IPS-20b (cell line): Measurements from ENCODE around the gene TFDP2.
"Not testable (repeated sequence)": the region's sequence is repeated elsewhere in the genome, so short reads cannot be mapped to it uniquely, and the experiment has no call there.

ENCODE experiments used
- H3K27ac ChIP-seq: one replicate; pipeline ENCODE4 v1.5.1; 2013; ENCODE audit warnings: low read length
- H3K27me3 ChIP-seq: 2 replicates; pipeline ENCODE4 v1.6.1; 2013; ENCODE audit warnings: mild to moderate bottlenecking, low read length, inconsistent platforms; ENCODE audit not compliant: insufficient read depth
- H3K36me3 ChIP-seq: 2 replicates; pipeline ENCODE4 v1.6.1; 2013; ENCODE audit warnings: low read depth, mild to moderate bottlenecking, inconsistent platforms, low read length, moderate library complexity; ENCODE audit not compliant: insufficient read depth
- H3K4me1 ChIP-seq: 2 replicates; pipeline ENCODE4 v1.6.1; 2013; ENCODE audit warnings: mild to moderate bottlenecking, control low read depth, inconsistent platforms, low read length, moderate library complexity; ENCODE audit not compliant: insufficient read depth
- H3K4me3 ChIP-seq: 2 replicates; pipeline ENCODE4 v1.5.1; 2013; ENCODE audit warnings: mild to moderate bottlenecking, low read length, inconsistent platforms
- H3K9ac ChIP-seq: 2 replicates; pipeline ENCODE4 v1.6.1; 2013; ENCODE audit warnings: low read depth, mild to moderate bottlenecking, inconsistent platforms, low read length, moderate library complexity
- H3K9me3 ChIP-seq: 2 replicates; pipeline ENCODE4 v1.6.1; 2013; ENCODE audit warnings: mild to moderate bottlenecking, low read depth, low read length, inconsistent platforms; ENCODE audit not compliant: insufficient read depth

TFDP2 gene

GRCh38 chr3:142088925-142089324, 60.4 kb downstream of the TFDP2 start:
- H3K27ac ChIP-seq, H3K36me3 ChIP-seq, H3K9ac ChIP-seq, H3K27me3 ChIP-seq, H3K4me1 ChIP-seq, H3K4me3 ChIP-seq, H3K9me3 ChIP-seq: not testable (repeated sequence)

- no peaks in the 10 kb centered on the region for H3K36me3 ChIP-seq
- no peaks in the 10 kb centered on the region for H3K9me3 ChIP-seq
- no peak overlapping the region for H3K27ac ChIP-seq
- no peaks in the 10 kb centered on the region for H3K27me3 ChIP-seq
- H3K4me1 ChIP-seq, result no peaks in the 10 kb centered on the region
- no peak overlapping the region for H3K9ac ChIP-seq
- H3K4me3 ChIP-seq, result no peak overlapping the region
These were observed 60.8 kb downstream of the TFDP2 start for GRCh38 chr3:142088522-142088921.

GRCh38 chr3:142087676-142088075, 61.7 kb downstream of the TFDP2 start:
- no peaks in the 10 kb centered on the region for H3K27me3 ChIP-seq
- no peaks in the 10 kb centered on the region for H3K9me3 ChIP-seq
- no peaks in the 10 kb centered on the region for H3K36me3 ChIP-seq
- no peaks in the 10 kb centered on the region for H3K4me1 ChIP-seq
- H3K4me3 ChIP-seq, result no peak overlapping the region
- no peak overlapping the region for H3K9ac ChIP-seq
- H3K27ac ChIP-seq, result no peak overlapping the region

GRCh38 chr3:142086581-142087090, 62.7 kb downstream of the TFDP2 start:
- no peaks in the 10 kb centered on the region for H3K36me3 ChIP-seq
- H3K27ac ChIP-seq, result no peak overlapping the region
- no peaks in the 10 kb centered on the region for H3K9me3 ChIP-seq
- H3K9ac ChIP-seq, result no peak overlapping the region
- no peak overlapping the region for H3K4me3 ChIP-seq
- no peaks in the 10 kb centered on the region for H3K27me3 ChIP-seq
- no peaks in the 10 kb centered on the region for H3K4me1 ChIP-seq

- Histone ChIP-seq H3K9me3 (no peaks in the 10 kb centered on the region), H3K36me3 (no peaks in the 10 kb centered on the region), H3K27me3 (no peaks in the 10 kb centered on the region), H3K27ac (no peak overlapping the region), H3K4me1 (no peaks in the 10 kb centered on the region), H3K9ac (no peak overlapping the region), H3K4me3 (no peak overlapping the region)
These were observed 68.2 kb downstream of the TFDP2 start for GRCh38 chr3:142081178-142081577.

GRCh38 chr3:142077859-142078500, 71.4 kb downstream of the TFDP2 start:
- Histone ChIP-seq H3K27me3 (no peaks in the 10 kb centered on the region), H3K27ac (no peak overlapping the region), H3K36me3 (no peaks in the 10 kb centered on the region), H3K4me3 (no peak overlapping the region), H3K4me1 (peaks cover 4% of the 10 kb centered on the region; the same call in 1 of the 2 replicates), H3K9me3 (no peaks in the 10 kb centered on the region), H3K9ac (no peak overlapping the region)

GRCh38 chr3:142077155-142077858, 72.0 kb downstream of the TFDP2 start:
- Histone ChIP-seq H3K4me3 (no peak overlapping the region), H3K36me3 (no peaks in the 10 kb centered on the region), H3K4me1 (peaks cover 4% of the 10 kb centered on the region; the same call in 1 of the 2 replicates), H3K27me3 (no peaks in the 10 kb centered on the region), H3K27ac (no peak overlapping the region), H3K9ac (no peak overlapping the region), H3K9me3 (no peaks in the 10 kb centered on the region)

GRCh38 chr3:142075656-142076055, 73.7 kb downstream of the TFDP2 start:
- not testable (repeated sequence) for H3K4me1 ChIP-seq, H3K36me3 ChIP-seq, H3K27ac ChIP-seq, H3K9ac ChIP-seq, H3K27me3 ChIP-seq, H3K9me3 ChIP-seq, H3K4me3 ChIP-seq

- Histone ChIP-seq H3K27ac (no peak overlapping the region), H3K4me3 (no peak overlapping the region), H3K36me3 (no peaks in the 10 kb centered on the region)
These were observed 76.5 kb downstream of the TFDP2 start for GRCh38 chr3:142072816-142073215.

GRCh38 chr3:142065932-142066331, 83.4 kb downstream of the TFDP2 start:
- peaks cover 37% of the 10 kb centered on the region; the same call in 1 of the 2 replicates for H3K4me1 ChIP-seq
- H3K9me3 ChIP-seq, result no peaks in the 10 kb centered on the region
- H3K9ac ChIP-seq, result peak overlapping the region; percentile 1; the same call in 1 of the 2 replicates
- peak overlapping the region; percentile 16 for H3K27ac ChIP-seq
- H3K4me3 ChIP-seq, result peak overlapping the region; percentile 31
- H3K36me3 ChIP-seq, result no peaks in the 10 kb centered on the region
- no peaks in the 10 kb centered on the region for H3K27me3 ChIP-seq

More at GRCh38 chr3:142072816-142073215, 76.5 kb downstream of the TFDP2 start:
- Histone ChIP-seq H3K9me3 (no peaks in the 10 kb centered on the region), H3K9ac (no peak overlapping the region), H3K27me3 (no peaks in the 10 kb centered on the region), H3K4me1 (peaks cover 6% of the 10 kb centered on the region; the same call in 1 of the 2 replicates)

- no peaks in the 10 kb centered on the region for H3K27me3 ChIP-seq
- H3K27ac ChIP-seq, result peak overlapping the region; percentile 34
- no peak overlapping the region for H3K4me3 ChIP-seq
- H3K4me1 ChIP-seq, result peaks cover 37% of the 10 kb centered on the region; the same call in 1 of the 2 replicates
- no peaks in the 10 kb centered on the region for H3K9me3 ChIP-seq
- peak overlapping the region; percentile 26; the same call in 1 of the 2 replicates for H3K9ac ChIP-seq
- H3K36me3 ChIP-seq, result no peaks in the 10 kb centered on the region
These were observed 84.0 kb downstream of the TFDP2 start for GRCh38 chr3:142065344-142065743.

- H3K27ac ChIP-seq, result peak overlapping the region; percentile 68
- peak overlapping the region; percentile 26; the same call in 1 of the 2 replicates for H3K9ac ChIP-seq
- peak overlapping the region; percentile 1; the same call in 1 of the 2 replicates for H3K4me3 ChIP-seq
- no peaks in the 10 kb centered on the region for H3K9me3 ChIP-seq
- H3K36me3 ChIP-seq, result no peaks in the 10 kb centered on the region
- H3K4me1 ChIP-seq, result peaks cover 37% of the 10 kb centered on the region; the same call in 1 of the 2 replicates
- no peaks in the 10 kb centered on the region for H3K27me3 ChIP-seq
These were observed 84.9 kb downstream of the TFDP2 start for GRCh38 chr3:142064454-142064853.
